Measurements from ENCODE around the gene CA10.

CA10 gene

DNA sequence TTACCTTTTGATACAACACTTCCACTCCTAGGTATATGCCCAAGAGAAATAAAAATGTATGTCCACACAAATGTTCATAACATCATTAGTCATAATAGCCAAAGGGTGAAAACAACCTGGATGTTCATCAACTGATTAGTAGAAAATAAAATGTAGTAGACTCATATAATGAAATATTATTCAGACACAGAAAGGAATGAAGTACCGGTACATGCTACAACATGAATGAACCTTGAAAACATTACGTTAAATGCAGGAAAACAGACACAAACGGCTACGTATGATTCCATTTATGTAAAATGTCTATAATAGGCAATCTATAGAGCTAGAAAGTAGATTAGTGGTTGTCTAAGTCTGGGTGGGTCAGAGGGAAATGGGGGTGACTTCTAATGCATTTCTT, 358.5 kb downstream of the CA10 start:
- Histone ChIP-seq H3K23ac (ENCODE audit: low read depth, low read length, poor library complexity) (no peak overlapping the region), H3K79me1 (ENCODE audit: low read depth, low read length) (no peaks in the 10 kb centered on the region), H2BK12ac (ENCODE audit: low read length) (no peak overlapping the region), H3K4me3 (ENCODE audit: low read length in 2 of 2) (no peak overlapping the region), H3K4me2 (ENCODE audit: insufficient read depth, low read length, poor library complexity, severe bottlenecking) (no peak overlapping the region), H3K4me1 (ENCODE audit: control insufficient read depth in 2 of 2, insufficient read depth in 1 of 2, low read depth in 1 of 2, low read length in 2 of 2) (no peaks in the 10 kb centered on the region), H3K27ac (replicated peaks; ENCODE audit: low read length) (no peak overlapping the region), H2AFZ (ENCODE audit: low read length) (no peak overlapping the region), H3K36me3 (replicated peaks in 1 of 2; ENCODE audit: control insufficient read depth in 2 of 2, insufficient read depth in 2 of 2, low read length in 2 of 2) (no peaks in the 10 kb centered on the region), H3K9me3 (replicated peaks in 1 of 2; ENCODE audit: control insufficient read depth in 2 of 2, insufficient read depth in 1 of 2, low read depth in 1 of 2, low read length in 2 of 2) (no peaks in the 10 kb centered on the region), H3K14ac (ENCODE audit: low read length) (no peak overlapping the region), H2AK5ac (ENCODE audit: low read depth, low read length) (no peak overlapping the region), H3K9ac (ENCODE audit: low read depth, low read length, poor library complexity) (no peak overlapping the region), H4K8ac (ENCODE audit: low read depth, low read length) (no peak overlapping the region), H3K27me3 (ENCODE audit: control insufficient read depth in 3 of 3, insufficient read depth in 3 of 3, low read depth in 1 of 3, low read length in 3 of 3) (no peaks in the 10 kb centered on the region), H2BK15ac (ENCODE audit: low read length) (no peak overlapping the region), H3K18ac (ENCODE audit: low read length) (no peak overlapping the region), H2BK120ac (ENCODE audit: low read depth, low read length) (no peak overlapping the region), H2BK5ac (ENCODE audit: low read length) (no peak overlapping the region), H4K91ac (ENCODE audit: low read depth, low read length, poor library complexity) (no peak overlapping the region), H3K4ac (ENCODE audit: low read length) (no peak overlapping the region)
- WGBS, 2 donors (ENCODE audit: extremely low coverage in 2 of 2, insufficient read length in 2 of 2, insufficient replicate concordance in 1 of 2), result no CpG with 5 or more reads among the region's 4 CpGs
- DNase-seq (ENCODE audit: low spot score), result no peak

DNA sequence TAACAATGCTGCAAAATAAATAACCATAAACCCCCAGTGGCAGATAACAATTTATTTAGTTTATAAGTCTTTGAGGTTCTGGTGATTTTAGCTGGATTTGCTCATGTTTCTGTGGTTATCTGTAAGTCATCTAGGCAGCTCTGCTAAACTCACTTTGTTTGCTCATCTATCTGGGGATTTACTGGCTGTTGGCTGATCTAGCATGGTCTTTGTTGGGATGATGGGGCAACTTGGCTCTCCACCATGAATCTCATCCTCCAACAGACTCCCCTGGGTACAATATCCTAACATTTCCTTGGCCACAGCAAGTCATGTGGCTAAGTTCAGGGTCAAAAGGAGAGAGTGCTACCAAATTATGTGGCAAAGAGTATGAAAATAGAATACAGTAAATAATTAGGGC, 359.3 kb downstream of the CA10 start:
- H2BK120ac ChIP-seq (ENCODE audit: low read depth, low read length), result no peak overlapping the region
- no peak overlapping the region for H3K14ac ChIP-seq (ENCODE audit: low read length)

DNA sequence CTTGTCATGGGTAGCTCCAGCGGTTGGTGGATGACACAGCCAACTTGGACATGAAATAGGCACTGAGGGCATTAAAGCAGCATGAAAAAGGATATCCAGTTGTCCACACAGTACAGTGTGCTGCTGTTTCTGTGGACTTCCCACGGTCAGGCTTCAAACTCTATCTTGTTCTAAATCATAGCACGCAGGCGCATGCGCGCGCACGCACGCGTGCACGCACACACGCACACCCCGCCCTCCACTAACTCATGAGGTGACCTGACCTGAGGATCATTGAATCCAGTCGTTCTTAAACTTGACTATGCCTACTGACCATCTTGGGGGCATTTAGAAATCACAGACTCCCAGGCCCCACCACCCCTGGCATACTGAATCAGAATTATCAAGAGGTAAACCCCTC, 361.4 kb downstream of the CA10 start:
- no peaks in the 10 kb centered on the region for H3K27me3 ChIP-seq (ENCODE audit: control insufficient read depth in 3 of 3, insufficient read depth in 3 of 3, low read depth in 1 of 3, low read length in 3 of 3)
- no peak overlapping the region for H3K4me3 ChIP-seq (ENCODE audit: low read length in 2 of 2)
- no peaks in the 10 kb centered on the region for H3K9me3 ChIP-seq (replicated peaks in 1 of 2; ENCODE audit: control insufficient read depth in 2 of 2, insufficient read depth in 1 of 2, low read depth in 1 of 2, low read length in 2 of 2)
- no peak overlapping the region for H2BK15ac ChIP-seq (ENCODE audit: low read length)
- H2BK120ac ChIP-seq (ENCODE audit: low read depth, low read length), result no peak overlapping the region
- no peak overlapping the region for H2AFZ ChIP-seq (ENCODE audit: low read length)
- no peak overlapping the region for H3K18ac ChIP-seq (ENCODE audit: low read length)
- no peak overlapping the region for H4K91ac ChIP-seq (ENCODE audit: low read depth, low read length, poor library complexity)
- H2BK5ac ChIP-seq (ENCODE audit: low read length), result no peak overlapping the region
- H3K4me2 ChIP-seq (ENCODE audit: insufficient read depth, low read length, poor library complexity, severe bottlenecking), result no peak overlapping the region
- no CpG with 5 or more reads among the region's 14 CpGs for WGBS, 2 donors (ENCODE audit: extremely low coverage in 2 of 2, insufficient read length in 2 of 2, insufficient replicate concordance in 1 of 2)
- H3K9ac ChIP-seq (ENCODE audit: low read depth, low read length, poor library complexity), result no peak overlapping the region
- no peak overlapping the region for H3K14ac ChIP-seq (ENCODE audit: low read length)
- H2BK12ac ChIP-seq (ENCODE audit: low read length), result no peak overlapping the region
- no peak overlapping the region for H4K8ac ChIP-seq (ENCODE audit: low read depth, low read length)
- no peak overlapping the region for H2AK5ac ChIP-seq (ENCODE audit: low read depth, low read length)
- no peak overlapping the region for H3K23ac ChIP-seq (ENCODE audit: low read depth, low read length, poor library complexity)
- H3K4me1 ChIP-seq (ENCODE audit: control insufficient read depth in 2 of 2, insufficient read depth in 1 of 2, low read depth in 1 of 2, low read length in 2 of 2), result peaks cover 0 to 2% of the 10 kb centered on the region in 2 donors
- H3K4ac ChIP-seq (ENCODE audit: low read length), result no peak overlapping the region
- no peak for DNase-seq (ENCODE audit: low spot score)
- no peaks in the 10 kb centered on the region for H3K79me1 ChIP-seq (ENCODE audit: low read depth, low read length)
- H3K36me3 ChIP-seq (replicated peaks in 1 of 2; ENCODE audit: control insufficient read depth in 2 of 2, insufficient read depth in 2 of 2, low read length in 2 of 2), result no peaks in the 10 kb centered on the region
- H3K27ac ChIP-seq (replicated peaks; ENCODE audit: low read length), result no peak overlapping the region

More for the DNA sequence above, 359.3 kb downstream of the CA10 start:
- Histone ChIP-seq H4K91ac (ENCODE audit: low read depth, low read length, poor library complexity) (no peak overlapping the region), H3K4me2 (ENCODE audit: insufficient read depth, low read length, poor library complexity, severe bottlenecking) (no peak overlapping the region), H3K9ac (ENCODE audit: low read depth, low read length, poor library complexity) (no peak overlapping the region), H2BK12ac (ENCODE audit: low read length) (no peak overlapping the region), H2BK15ac (ENCODE audit: low read length) (no peak overlapping the region), H3K23ac (ENCODE audit: low read depth, low read length, poor library complexity) (no peak overlapping the region), H3K4ac (ENCODE audit: low read length) (no peak overlapping the region), H2AFZ (ENCODE audit: low read length) (no peak overlapping the region), H3K9me3 (replicated peaks in 1 of 2; ENCODE audit: control insufficient read depth in 2 of 2, insufficient read depth in 1 of 2, low read depth in 1 of 2, low read length in 2 of 2) (no peaks in the 10 kb centered on the region), H2BK5ac (ENCODE audit: low read length) (no peak overlapping the region), H3K79me1 (ENCODE audit: low read depth, low read length) (no peaks in the 10 kb centered on the region), H2AK5ac (ENCODE audit: low read depth, low read length) (no peak overlapping the region), H3K4me3 (ENCODE audit: low read length in 2 of 2) (no peak overlapping the region), H3K4me1 (ENCODE audit: control insufficient read depth in 2 of 2, insufficient read depth in 1 of 2, low read depth in 1 of 2, low read length in 2 of 2) (no peaks in the 10 kb centered on the region), H3K27ac (replicated peaks; ENCODE audit: low read length) (no peak overlapping the region), H3K36me3 (replicated peaks in 1 of 2; ENCODE audit: control insufficient read depth in 2 of 2, insufficient read depth in 2 of 2, low read length in 2 of 2) (no peaks in the 10 kb centered on the region), H4K8ac (ENCODE audit: low read depth, low read length) (no peak overlapping the region), H3K27me3 (ENCODE audit: control insufficient read depth in 3 of 3, insufficient read depth in 3 of 3, low read depth in 1 of 3, low read length in 3 of 3) (no peaks in the 10 kb centered on the region), H3K18ac (ENCODE audit: low read length) (no peak overlapping the region)
- DNase-seq (ENCODE audit: low spot score), result no peak

DNA sequence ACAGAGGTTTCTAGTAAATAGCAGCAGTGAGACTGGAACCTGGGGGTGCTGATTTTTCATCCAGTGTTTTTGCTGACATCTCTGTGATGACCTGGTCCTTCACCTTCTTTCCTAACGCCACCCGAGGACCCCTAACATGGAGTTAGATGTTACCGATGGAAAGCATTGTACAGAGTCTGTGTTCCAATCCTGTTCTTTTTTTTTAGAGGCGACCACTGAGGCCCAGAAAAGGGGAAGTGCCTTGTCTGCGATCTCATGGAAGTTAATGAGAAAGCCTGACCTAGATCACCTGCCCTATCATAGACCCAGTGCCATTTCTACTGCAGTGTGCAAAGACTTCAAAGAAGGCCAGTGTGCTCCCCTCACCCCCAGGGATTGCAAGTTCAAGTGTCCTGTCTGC, 362.5 kb downstream of the CA10 start:
- no peak overlapping the region for H2AFZ ChIP-seq (ENCODE audit: low read length)
- H2AK5ac ChIP-seq (ENCODE audit: low read depth, low read length), result no peak overlapping the region
- H3K23ac ChIP-seq (ENCODE audit: low read depth, low read length, poor library complexity), result no peak overlapping the region
- no peak for DNase-seq (ENCODE audit: low spot score)
- no peaks in the 10 kb centered on the region for H3K9me3 ChIP-seq (replicated peaks in 1 of 2; ENCODE audit: control insufficient read depth in 2 of 2, insufficient read depth in 1 of 2, low read depth in 1 of 2, low read length in 2 of 2)
- no peak overlapping the region for H3K9ac ChIP-seq (ENCODE audit: low read depth, low read length, poor library complexity)
- no peaks in the 10 kb centered on the region for H3K27me3 ChIP-seq (ENCODE audit: control insufficient read depth in 3 of 3, insufficient read depth in 3 of 3, low read depth in 1 of 3, low read length in 3 of 3)
- H2BK12ac ChIP-seq (ENCODE audit: low read length), result no peak overlapping the region
- H4K91ac ChIP-seq (ENCODE audit: low read depth, low read length, poor library complexity), result no peak overlapping the region
- H3K27ac ChIP-seq (replicated peaks; ENCODE audit: low read length), result no peak overlapping the region
- no peak overlapping the region for H4K8ac ChIP-seq (ENCODE audit: low read depth, low read length)
- H3K14ac ChIP-seq (ENCODE audit: low read length), result no peak overlapping the region
- peaks cover 0 to 2% of the 10 kb centered on the region in 2 donors for H3K4me1 ChIP-seq (ENCODE audit: control insufficient read depth in 2 of 2, insufficient read depth in 1 of 2, low read depth in 1 of 2, low read length in 2 of 2)
- no peak overlapping the region for H3K18ac ChIP-seq (ENCODE audit: low read length)
- no peaks in the 10 kb centered on the region for H3K36me3 ChIP-seq (replicated peaks in 1 of 2; ENCODE audit: control insufficient read depth in 2 of 2, insufficient read depth in 2 of 2, low read length in 2 of 2)
- H2BK15ac ChIP-seq (ENCODE audit: low read length), result no peak overlapping the region
- no peak overlapping the region for H2BK120ac ChIP-seq (ENCODE audit: low read depth, low read length)
- H3K4ac ChIP-seq (ENCODE audit: low read length), result no peak overlapping the region
- no CpG with 5 or more reads among the region's 5 CpGs for WGBS, 2 donors (ENCODE audit: extremely low coverage in 2 of 2, insufficient read length in 2 of 2, insufficient replicate concordance in 1 of 2)
- no peak overlapping the region for H2BK5ac ChIP-seq (ENCODE audit: low read length)
- no peaks in the 10 kb centered on the region for H3K79me1 ChIP-seq (ENCODE audit: low read depth, low read length)
- no peak overlapping the region for H3K4me3 ChIP-seq (ENCODE audit: low read length in 2 of 2)
- H3K4me2 ChIP-seq (ENCODE audit: insufficient read depth, low read length, poor library complexity, severe bottlenecking), result no peak overlapping the region
